DLD1 (cell line): ENCODE data around the gene RELL1.

ENCODE experiments used
- in situ Hi-C: cut with HindIII; loops from 2 replicates; pipeline ENCODE4 v1.10.0; 2017; ENCODE audit warnings: low sequenced_read_pairs

Gene RELL1

GRCh38 chr4:37667197-37668100, 18.7 kb downstream of the RELL1 start:
- in situ Hi-C loops, result no loop called here

GRCh38 chr4:37666625-37667071, 19.5 kb downstream of the RELL1 start:
- in situ Hi-C loops, result no loop called here

- in situ Hi-C loops, result no loop called here
Observed at GRCh38 chr4:37665333-37666320, 20.5 kb downstream of the RELL1 start.

GRCh38 chr4:37664696-37665095, 21.5 kb downstream of the RELL1 start:
- in situ Hi-C loops, result no loop called here

- in situ Hi-C loops, result no loop called here
Observed at GRCh38 chr4:37663552-37663951, 22.6 kb downstream of the RELL1 start.

- in situ Hi-C loops, result no loop called here
Observed at GRCh38 chr4:37662861-37663390, 23.2 kb downstream of the RELL1 start.

GRCh38 chr4:37662251-37662650, 23.9 kb downstream of the RELL1 start:
- in situ Hi-C loops, result no loop called here

- in situ Hi-C loops, result no loop called here
Observed at GRCh38 chr4:37661772-37662171, 24.4 kb downstream of the RELL1 start.

- in situ Hi-C loops, result no loop called here
Observed at GRCh38 chr4:37659696-37660095, 26.5 kb downstream of the RELL1 start.

- in situ Hi-C loops, result no loop called here
Observed at GRCh38 chr4:37656649-37657048, 29.5 kb downstream of the RELL1 start.

GRCh38 chr4:37653601-37654000, 32.6 kb downstream of the RELL1 start:
- in situ Hi-C loops, result loop anchor here (5.0 kb wide), 1 partner anchor 34 kb away; the partner anchor contains the start of gene RELL1

- in situ Hi-C loops, result loop anchor here (5.0 kb wide), 1 partner anchor 34 kb away; the partner anchor contains the start of gene RELL1
Observed at GRCh38 chr4:37652747-37653527, 33.2 kb downstream of the RELL1 start.

- in situ Hi-C loops, result loop anchor here (5.0 kb wide), 1 partner anchor 35 kb away; the partner anchor contains the start of gene RELL1
Observed at GRCh38 chr4:37651781-37652377, 34.3 kb downstream of the RELL1 start.

GRCh38 chr4:37650481-37650880, 35.7 kb downstream of the RELL1 start:
- in situ Hi-C loops, result loop anchor here (5.0 kb wide), 1 partner anchor 37 kb away; the partner anchor contains the start of gene RELL1

- in situ Hi-C loops, result no loop called here
Observed at GRCh38 chr4:37649268-37649667, 36.9 kb downstream of the RELL1 start.

GRCh38 chr4:37648084-37648817, 37.9 kb downstream of the RELL1 start:
- in situ Hi-C loops, result no loop called here

- in situ Hi-C loops, result no loop called here
Observed at GRCh38 chr4:37646247-37646646, 39.9 kb downstream of the RELL1 start.

- in situ Hi-C loops, result no loop called here
Observed at GRCh38 chr4:37645736-37646135, 40.4 kb downstream of the RELL1 start.

- in situ Hi-C loops, result no loop called here
Observed at GRCh38 chr4:37644962-37645361, 41.2 kb downstream of the RELL1 start.
